ENCODE data around the gene ZNF770. TPM values are rescaled to one million over a fixed set of nuclear protein-coding genes. Genes with fewer than 3 reads are reported as not detected.

The ZNF770 gene
- total and polyA plus RNA-seq, 9 of the 15 experiments (the other 6 are each of a cell fraction or from before 2014, with no cell fraction given), result 3.4 to 50.8 (median 40.3) TPM

DNA sequence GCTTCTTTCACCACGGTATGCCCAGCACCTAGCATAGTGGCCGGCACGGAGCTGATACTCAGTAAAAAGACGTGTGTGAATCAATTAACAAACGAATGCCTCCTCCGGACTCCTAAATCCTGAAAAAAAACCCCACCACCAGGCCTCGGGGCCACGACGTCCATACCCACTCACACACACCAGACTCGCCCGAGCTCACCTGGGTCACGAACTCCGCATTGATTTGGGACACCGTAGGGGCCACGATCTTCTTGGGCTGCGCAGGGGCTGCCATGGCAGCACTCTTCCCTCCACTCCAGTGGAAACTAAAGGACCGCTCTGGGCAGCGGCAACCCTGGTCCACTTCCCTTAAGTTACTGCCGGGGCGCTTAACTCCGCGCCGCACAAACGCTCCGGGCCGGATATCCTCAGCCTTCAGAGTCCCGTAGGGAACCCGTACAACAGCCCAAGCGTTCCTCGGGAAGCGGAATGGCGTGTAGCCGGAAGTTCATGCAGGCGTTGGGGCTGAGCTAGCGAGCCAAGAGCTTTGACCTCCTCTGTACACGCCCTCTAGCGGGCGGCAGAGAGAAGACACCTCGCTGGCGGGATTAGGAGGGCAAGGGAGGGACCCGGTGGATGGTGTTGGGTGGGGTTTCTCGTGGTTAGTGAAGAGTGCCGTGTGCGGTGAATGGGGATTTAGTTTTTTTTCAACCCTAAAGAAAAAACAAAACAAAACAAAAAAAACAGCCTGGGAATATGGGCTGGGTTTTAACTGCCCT, 18.6 kb downstream of the ZNF770 start, which contains the start of gene AQR (continued):
- 0 out of 4 replicates have a peak, but pooled peaks of 1 of the 2 experiments have one; percentile 6 for TF ChIP-seq FOXA3 (CRISPR knock-in tag; conservative IDR thresholded peaks at IDR 0.05 in 1 of 2, IDR thresholded peaks at IDR 0.05 in 1 of 2)
- no peak for TF ChIP-seq ZNF217 (CRISPR knock-in tag; IDR thresholded peaks at IDR 0.05)
- TF ChIP-seq GATAD2B (IDR thresholded peaks at IDR 0.05; ENCODE audit: borderline replicate concordance), result no peak
- no peak for TF ChIP-seq SRSF9 (IDR thresholded peaks at IDR 0.05; ENCODE audit: borderline replicate concordance, low read depth, low read length)
- no peak for TF ChIP-seq RBM39 (optimal IDR thresholded peaks at IDR 0.05; ENCODE audit: low read depth, low read length)
- peak; percentile 53; the same call in 1 of the 2 replicates for TF ChIP-seq RNF2 (IDR thresholded peaks at IDR 0.05)
- no peak for TF ChIP-seq CLOCK (CRISPR knock-in tag; IDR thresholded peaks at IDR 0.05; ENCODE audit: borderline replicate concordance)
- no peak for TF ChIP-seq SMARCA5 (IDR thresholded peaks at IDR 0.05)
- TF ChIP-seq MEF2A (IDR thresholded peaks at IDR 0.05; ENCODE audit: control insufficient read depth, low read depth, low read length), result no peak
- TF ChIP-seq TAF15 (IDR thresholded peaks at IDR 0.05; ENCODE audit: low read depth, low read length), result no peak
- TF ChIP-seq ZNF766 (CRISPR knock-in tag; conservative IDR thresholded peaks at IDR 0.05), result peak; percentile 26; the same call in 1 of the 2 replicates
- no peak for TF ChIP-seq TFAM (CRISPR knock-in tag; conservative IDR thresholded peaks at IDR 0.05)
- TF ChIP-seq ILK (tag; IDR thresholded peaks at IDR 0.05; ENCODE audit: borderline replicate concordance, low read depth), result no peak
- peak; percentile 86 for TF ChIP-seq ATF7 (IDR thresholded peaks at IDR 0.05)
- TF ChIP-seq, protein P1, sequence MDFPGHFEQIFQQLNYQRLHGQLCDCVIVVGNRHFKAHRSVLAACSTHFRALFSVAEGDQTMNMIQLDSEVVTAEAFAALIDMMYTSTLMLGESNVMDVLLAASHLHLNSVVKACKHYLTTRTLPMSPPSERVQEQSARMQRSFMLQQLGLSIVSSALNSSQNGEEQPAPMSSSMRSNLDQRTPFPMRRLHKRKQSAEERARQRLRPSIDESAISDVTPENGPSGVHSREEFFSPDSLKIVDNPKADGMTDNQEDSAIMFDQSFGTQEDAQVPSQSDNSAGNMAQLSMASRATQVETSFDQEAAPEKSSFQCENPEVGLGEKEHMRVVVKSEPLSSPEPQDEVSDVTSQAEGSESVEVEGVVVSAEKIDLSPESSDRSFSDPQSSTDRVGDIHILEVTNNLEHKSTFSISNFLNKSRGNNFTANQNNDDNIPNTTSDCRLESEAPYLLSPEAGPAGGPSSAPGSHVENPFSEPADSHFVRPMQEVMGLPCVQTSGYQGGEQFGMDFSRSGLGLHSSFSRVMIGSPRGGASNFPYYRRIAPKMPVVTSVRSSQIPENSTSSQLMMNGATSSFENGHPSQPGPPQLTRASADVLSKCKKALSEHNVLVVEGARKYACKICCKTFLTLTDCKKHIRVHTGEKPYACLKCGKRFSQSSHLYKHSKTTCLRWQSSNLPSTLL (IDR thresholded peaks at IDR 0.05), result no peak
- TF ChIP-seq ZFPM2 (CRISPR knock-in tag; IDR thresholded peaks at IDR 0.05), result no peak
- peak; percentile 79; the same call in 1 of the 2 replicates for TF ChIP-seq TOE1 (IDR thresholded peaks at IDR 0.05; ENCODE audit: borderline replicate concordance)
- no peak for TF ChIP-seq TOE1 (CRISPR knock-in tag; IDR thresholded peaks at IDR 0.05; ENCODE audit: borderline replicate concordance, low read depth)
- TF ChIP-seq, protein P2, sequence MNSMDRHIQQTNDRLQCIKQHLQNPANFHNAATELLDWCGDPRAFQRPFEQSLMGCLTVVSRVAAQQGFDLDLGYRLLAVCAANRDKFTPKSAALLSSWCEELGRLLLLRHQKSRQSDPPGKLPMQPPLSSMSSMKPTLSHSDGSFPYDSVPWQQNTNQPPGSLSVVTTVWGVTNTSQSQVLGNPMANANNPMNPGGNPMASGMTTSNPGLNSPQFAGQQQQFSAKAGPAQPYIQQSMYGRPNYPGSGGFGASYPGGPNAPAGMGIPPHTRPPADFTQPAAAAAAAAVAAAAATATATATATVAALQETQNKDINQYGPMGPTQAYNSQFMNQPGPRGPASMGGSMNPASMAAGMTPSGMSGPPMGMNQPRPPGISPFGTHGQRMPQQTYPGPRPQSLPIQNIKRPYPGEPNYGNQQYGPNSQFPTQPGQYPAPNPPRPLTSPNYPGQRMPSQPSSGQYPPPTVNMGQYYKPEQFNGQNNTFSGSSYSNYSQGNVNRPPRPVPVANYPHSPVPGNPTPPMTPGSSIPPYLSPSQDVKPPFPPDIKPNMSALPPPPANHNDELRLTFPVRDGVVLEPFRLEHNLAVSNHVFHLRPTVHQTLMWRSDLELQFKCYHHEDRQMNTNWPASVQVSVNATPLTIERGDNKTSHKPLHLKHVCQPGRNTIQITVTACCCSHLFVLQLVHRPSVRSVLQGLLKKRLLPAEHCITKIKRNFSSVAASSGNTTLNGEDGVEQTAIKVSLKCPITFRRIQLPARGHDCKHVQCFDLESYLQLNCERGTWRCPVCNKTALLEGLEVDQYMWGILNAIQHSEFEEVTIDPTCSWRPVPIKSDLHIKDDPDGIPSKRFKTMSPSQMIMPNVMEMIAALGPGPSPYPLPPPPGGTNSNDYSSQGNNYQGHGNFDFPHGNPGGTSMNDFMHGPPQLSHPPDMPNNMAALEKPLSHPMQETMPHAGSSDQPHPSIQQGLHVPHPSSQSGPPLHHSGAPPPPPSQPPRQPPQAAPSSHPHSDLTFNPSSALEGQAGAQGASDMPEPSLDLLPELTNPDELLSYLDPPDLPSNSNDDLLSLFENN (IDR thresholded peaks at IDR 0.05; ENCODE audit: low read depth in 2 of 2, low read length in 2 of 2), result peak in 1 of 2 experiments; percentile 63; a peak in 1 of 4 replicates
- peak; percentile 86 for TF ChIP-seq CC2D1A (IDR thresholded peaks at IDR 0.05)
- no peak for TF ChIP-seq CSDE1 (IDR thresholded peaks at IDR 0.05)

Data from K562 (cell line).